PC-9 (cell line): ENCODE measurements around the gene B3GNT3. TPM values are rescaled to one million over a fixed set of nuclear protein-coding genes. Genes with fewer than 3 reads are reported as not detected.
A peak's percentile ranks its signal among the peaks of the same experiment; 100 is the strongest.

ENCODE experiments used
- BruUV-seq: library from RNA; stranded (reverse); fragments of 400-500 nt; replicated peaks from 2 replicates; lab custom pipeline; 2021; lab: Mats Ljungman, UMichigan
- CTCF ChIA-PET: fragments of 300-600 bp; sonication (Branson Sonifier 250); formaldehyde crosslinking; loops from one replicate; lab custom pipeline; 2022; ENCODE audit warnings: antibody characterized with exemption; lab: Charles Lee
- POLR2A ChIA-PET: fragments of 300-600 bp; sonication (Branson Sonifier 250); formaldehyde crosslinking; loops from one replicate; lab custom pipeline; 2022; ENCODE audit warnings: antibody characterized with exemption; ENCODE audit not compliant: unreplicated experiment; lab: Charles Lee
- DNase-seq, 2 experiments: peaks; one replicate each; pipeline versions ENCODE4 v3.0.0 to v3.0.0-alpha.2; 2015 to 2022; ENCODE audit warnings: mixed read lengths in 1 of 2
- H2AFZ ChIP-seq: fragments of 200-600 bp; sonication (generic); 2 replicates; pipeline ENCODE4 v1.8.1; 2017; ENCODE audit warnings: antibody characterized with exemption
- H3F3A ChIP-seq: fragments of 200-600 bp; sonication (generic); 2 replicates; pipeline ENCODE4 v1.8.1; 2017; ENCODE audit warnings: antibody characterized with exemption, mild to moderate bottlenecking, low read depth; ENCODE audit not compliant: insufficient read depth
- H3K27ac ChIP-seq: fragments of 200-600 bp; sonication (generic); 2 replicates; pipeline ENCODE4 v1.6.1; 2016; ENCODE audit warnings: mixed run types
- H3K27me3 ChIP-seq: fragments of 200-600 bp; sonication (generic); 2 replicates; pipeline ENCODE4 v1.6.1; 2016; ENCODE audit warnings: low read depth, mixed run types; ENCODE audit not compliant: insufficient read depth
- H3K36me3 ChIP-seq: fragments of 200-600 bp; sonication (generic); 2 replicates; pipeline ENCODE4 v1.6.1; 2016; ENCODE audit warnings: low read depth, mixed run types
- H3K4me1 ChIP-seq: fragments of 200-600 bp; sonication (generic); replicated peaks from 2 replicates; pipeline ENCODE4 v1.6.1; 2016; ENCODE audit warnings: mixed run types; ENCODE audit not compliant: insufficient read depth
- H3K4me2 ChIP-seq: fragments of 200-600 bp; sonication (generic); 2 replicates; pipeline ENCODE4 v1.6.1; 2017; ENCODE audit warnings: mixed run types
- H3K4me3 ChIP-seq: fragments of 200-600 bp; sonication (generic); 2 replicates; pipeline ENCODE4 v1.6.1; 2016; ENCODE audit warnings: mixed run types
- H3K79me2 ChIP-seq: fragments of 200-600 bp; sonication (generic); 2 replicates; pipeline ENCODE4 v1.6.1; 2017; ENCODE audit warnings: low read depth, mixed run types
- H3K9me2 ChIP-seq: fragments of 200-600 bp; sonication (generic); 2 replicates; pipeline ENCODE4 v1.8.1; 2017; ENCODE audit warnings: mild to moderate bottlenecking; ENCODE audit not compliant: insufficient read depth
- H3K9me3 ChIP-seq: fragments of 200-600 bp; sonication (generic); 2 replicates; pipeline ENCODE4 v1.8.1; 2016; ENCODE audit warnings: low read depth; ENCODE audit not compliant: insufficient read depth
- H4K20me1 ChIP-seq: fragments of 200-600 bp; sonication (generic); 2 replicates; pipeline ENCODE4 v1.8.1; 2017; ENCODE audit not compliant: insufficient read depth
- EZH2 ChIP-seq: fragments of 200-600 bp; sonication (generic); IDR thresholded peaks from 2 replicates; pipeline ENCODE4 v1.8.0; 2017; ENCODE audit warnings: antibody characterized with exemption, low read depth
- intact Hi-C: fragments of 100-400 bp; cut with micrococcal nuclease; formaldehyde crosslinking; loops from one replicate; pipeline ENCODE4 v1.10.0; 2022; ENCODE audit not compliant: unreplicated experiment
- total RNA-seq: library from RNA; stranded (reverse); gene quantifications from 2 replicates; pipeline ENCODE4 v1.2.3, GENCODE V29; 2021
- TF ChIP-seq, protein P1 (sequence below): fragments of 200-600 bp; sonication (generic); conservative IDR thresholded peaks from 2 replicates; pipeline ENCODE4 v1.6.1; 2017; ENCODE audit warnings: mixed run types, antibody characterized with exemption, mild to moderate bottlenecking, moderate library complexity

Gene B3GNT3
- total RNA-seq, 1 experiment from 2014 or later: 65.9 TPM

DNA sequence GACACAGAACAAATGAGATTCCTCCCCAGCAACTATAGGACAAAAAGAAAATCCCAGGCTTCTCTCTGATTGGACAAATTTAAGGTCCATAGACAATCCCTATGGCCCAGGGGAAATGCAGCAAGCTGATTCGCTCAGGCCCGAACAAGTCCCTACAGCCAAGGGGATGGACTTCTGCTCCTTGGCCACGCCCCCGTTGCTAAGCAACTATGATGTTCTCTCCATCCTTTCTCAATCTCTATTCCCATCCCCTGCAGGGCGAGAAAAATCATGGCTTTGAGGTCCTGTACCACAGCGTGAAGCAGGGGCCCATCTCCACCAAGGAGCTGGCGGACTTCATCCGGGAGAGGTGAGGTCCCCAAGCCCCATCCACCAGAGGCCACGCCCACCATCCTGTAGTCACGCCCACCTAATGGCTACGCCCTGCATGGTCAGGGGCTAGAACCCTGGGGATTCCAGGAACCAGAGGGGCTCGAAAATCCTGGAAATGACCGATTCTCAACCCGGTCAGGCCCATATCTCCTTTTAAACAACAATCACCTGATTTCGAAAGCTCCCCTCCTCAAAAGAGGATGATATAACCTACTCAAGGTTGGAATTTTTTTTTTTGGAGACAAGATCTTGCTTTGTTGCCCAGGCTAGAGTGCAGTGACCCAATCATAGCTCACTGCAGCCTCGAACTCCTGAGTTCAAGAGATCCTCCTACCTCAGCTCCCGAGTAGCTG lies 32.3 kb upstream of the B3GNT3 start:
- CTCF ChIA-PET: interaction anchor here (0.6 kb wide), 1 partner anchor 209 kb away, joined by 7 read pairs; no protein-coding TSS in a partner anchor

DNA sequence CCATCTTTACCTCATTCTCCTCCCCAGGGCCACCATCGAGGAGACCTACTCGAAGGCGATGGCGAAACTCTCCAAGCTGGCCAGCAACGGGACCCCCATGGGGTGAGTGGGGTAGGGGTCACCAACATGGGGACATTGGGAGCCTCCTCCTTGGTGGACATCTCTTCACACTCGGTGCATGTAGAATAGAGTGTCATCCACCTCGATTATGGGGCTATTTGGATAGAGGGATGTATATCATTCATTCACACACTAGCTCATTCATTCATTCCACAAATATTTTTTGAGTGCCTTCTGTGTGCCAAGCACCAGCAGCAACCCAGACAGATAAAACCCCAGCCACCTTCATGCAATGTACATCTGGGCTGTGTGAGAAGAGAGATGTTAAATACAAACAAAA lies 30.6 kb upstream of the B3GNT3 start:
- CTCF ChIA-PET: no interaction called here
- Histone ChIP-seq H2AFZ (no peak overlapping the region), H3F3A (peaks cover 36% of the 10 kb centered on the region), H3K27me3 (no peaks in the 10 kb centered on the region), H3K9me2 (no peaks in the 10 kb centered on the region), H3K4me2 (0 out of 2 replicates have a peak overlapping the region, but pooled peaks have one; percentile 6), H3K36me3 (no peaks in the 10 kb centered on the region), H3K79me2 (no peaks in the 10 kb centered on the region), H3K27ac (no peak overlapping the region), H3K9me3 (no peaks in the 10 kb centered on the region), H3K4me3 (no peak overlapping the region), H3K4me1 (peaks cover 14% of the 10 kb centered on the region), H4K20me1 (no peaks in the 10 kb centered on the region)
- BruUV-seq: no TSS peak
- POLR2A ChIA-PET: no interaction called here
- no peak for DNase-seq
- TF ChIP-seq, protein P1, sequence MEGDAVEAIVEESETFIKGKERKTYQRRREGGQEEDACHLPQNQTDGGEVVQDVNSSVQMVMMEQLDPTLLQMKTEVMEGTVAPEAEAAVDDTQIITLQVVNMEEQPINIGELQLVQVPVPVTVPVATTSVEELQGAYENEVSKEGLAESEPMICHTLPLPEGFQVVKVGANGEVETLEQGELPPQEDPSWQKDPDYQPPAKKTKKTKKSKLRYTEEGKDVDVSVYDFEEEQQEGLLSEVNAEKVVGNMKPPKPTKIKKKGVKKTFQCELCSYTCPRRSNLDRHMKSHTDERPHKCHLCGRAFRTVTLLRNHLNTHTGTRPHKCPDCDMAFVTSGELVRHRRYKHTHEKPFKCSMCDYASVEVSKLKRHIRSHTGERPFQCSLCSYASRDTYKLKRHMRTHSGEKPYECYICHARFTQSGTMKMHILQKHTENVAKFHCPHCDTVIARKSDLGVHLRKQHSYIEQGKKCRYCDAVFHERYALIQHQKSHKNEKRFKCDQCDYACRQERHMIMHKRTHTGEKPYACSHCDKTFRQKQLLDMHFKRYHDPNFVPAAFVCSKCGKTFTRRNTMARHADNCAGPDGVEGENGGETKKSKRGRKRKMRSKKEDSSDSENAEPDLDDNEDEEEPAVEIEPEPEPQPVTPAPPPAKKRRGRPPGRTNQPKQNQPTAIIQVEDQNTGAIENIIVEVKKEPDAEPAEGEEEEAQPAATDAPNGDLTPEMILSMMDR: no peak
- no peak for TF ChIP-seq EZH2
- intact Hi-C loops: no loop called here

More for the DNA sequence above, 32.3 kb upstream of the B3GNT3 start:
- peak; percentile 28 to 74 for DNase-seq
- H3K9me3 ChIP-seq: no peaks in the 10 kb centered on the region
- H3K4me2 ChIP-seq: no peak overlapping the region
- H4K20me1 ChIP-seq: no peaks in the 10 kb centered on the region
- H3K36me3 ChIP-seq: no peaks in the 10 kb centered on the region
- H3K27ac ChIP-seq: no peak overlapping the region
- no peaks in the 10 kb centered on the region for H3K9me2 ChIP-seq
- intact Hi-C loops: no loop called here
- H2AFZ ChIP-seq: no peak overlapping the region
- H3K4me3 ChIP-seq: no peak overlapping the region
- peaks cover 14% of the 10 kb centered on the region for H3K4me1 ChIP-seq
- no TSS peak for BruUV-seq
- no peak for TF ChIP-seq EZH2
- TF ChIP-seq, protein P1: no peak
- no peaks in the 10 kb centered on the region for H3K79me2 ChIP-seq
- H3F3A ChIP-seq: peaks cover 40% of the 10 kb centered on the region
- H3K27me3 ChIP-seq: no peaks in the 10 kb centered on the region
- POLR2A ChIA-PET: no interaction called here

DNA sequence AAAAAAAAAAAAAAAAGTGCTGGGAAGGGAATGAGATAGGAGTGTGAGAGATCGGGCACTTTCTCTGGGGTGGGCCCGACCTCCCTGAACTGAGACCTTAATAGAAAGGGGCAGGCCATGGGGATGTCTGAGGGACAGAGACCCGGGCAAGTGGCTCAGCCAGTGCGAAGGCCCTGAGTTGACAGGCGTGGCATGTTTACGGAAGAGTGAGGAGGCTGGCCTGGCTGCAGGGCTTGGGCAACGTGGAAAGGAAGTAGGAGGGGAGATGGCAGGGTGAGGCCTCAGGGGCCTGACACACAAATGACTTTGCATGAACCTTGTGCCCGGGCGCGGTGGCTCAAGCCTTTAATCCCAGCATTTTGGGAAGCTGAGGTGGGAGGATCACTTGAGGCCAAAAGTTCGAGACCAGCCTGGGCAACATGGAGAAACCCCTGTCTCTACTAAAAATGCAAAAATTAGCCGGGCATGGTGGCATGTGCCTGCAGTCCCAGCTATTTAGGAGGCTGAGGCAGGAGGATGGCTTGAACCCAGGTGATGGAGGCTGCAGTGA lies 29.8 kb upstream of the B3GNT3 start:
- peaks cover 38% of the 10 kb centered on the region for H3F3A ChIP-seq
- TF ChIP-seq, protein P1: no peak
- TF ChIP-seq EZH2: no peak
- H2AFZ ChIP-seq: no peak overlapping the region
- H3K27me3 ChIP-seq: no peaks in the 10 kb centered on the region
- H3K9me2 ChIP-seq: no peaks in the 10 kb centered on the region
- H3K27ac ChIP-seq: peak overlapping the region; percentile 51
- DNase-seq: peak; percentile 67 to 83
- CTCF ChIA-PET: no interaction called here
- POLR2A ChIA-PET: no interaction called here
- intact Hi-C loops: loop anchor here (1.0 to 5.0 kb wide), 2 partner anchors 53 to 191 kb away; no protein-coding TSS in a partner anchor
- no TSS peak for BruUV-seq
- no peaks in the 10 kb centered on the region for H3K36me3 ChIP-seq
- peaks cover 14% of the 10 kb centered on the region for H3K4me1 ChIP-seq
- H3K79me2 ChIP-seq: no peaks in the 10 kb centered on the region
- H3K9me3 ChIP-seq: no peaks in the 10 kb centered on the region
- peak overlapping the region; percentile 43 for H3K4me2 ChIP-seq
- H3K4me3 ChIP-seq: no peak overlapping the region
- H4K20me1 ChIP-seq: no peaks in the 10 kb centered on the region
